ENCODE results near the gene ARMH1. TPM values are rescaled to one million over a fixed set of nuclear protein-coding genes. Genes with fewer than 3 reads are reported as not detected.

Gene ARMH1
- total RNA-seq, 1 experiment from 2014 or later, result not detected

Other genes with a start within 250 kb of the ARMH1 start
- 3.7 and 4.6 TPM in 2 replicates for gene TMEM53, start 233 bp upstream of the ARMH1 start, total RNA-seq (2014; rRNA removed; shearing (Covaris generic))
- not detected in 2 replicates for gene RNU5D-1, start 56.5 kb downstream of the ARMH1 start, total RNA-seq (2014; rRNA removed; shearing (Covaris generic))
- 54.6 and 56.7 TPM in 2 replicates for gene KIF2C, start 65.1 kb downstream of the ARMH1 start, total RNA-seq (2014; rRNA removed; shearing (Covaris generic))
- 1,717 and 1,928 TPM in 2 replicates for gene RPS8, start 100.8 kb downstream of the ARMH1 start, total RNA-seq (2014; rRNA removed; shearing (Covaris generic))
- 0.05 TPM in 1 of 2 replicates, not detected in the other for gene BEST4, start 113.5 kb downstream of the ARMH1 start, total RNA-seq (2014; rRNA removed; shearing (Covaris generic))
- 11.3 and 15.9 TPM in 2 replicates for gene PLK3, start 125.7 kb downstream of the ARMH1 start, total RNA-seq (2014; rRNA removed; shearing (Covaris generic))
- 6.3 TPM in 1 of 2 replicates, not detected in the other for gene DYNLT4, start 132.6 kb downstream of the ARMH1 start, total RNA-seq (2014; rRNA removed; shearing (Covaris generic))
- gene BTBD19, start 133.8 kb downstream of the ARMH1 start, total RNA-seq (2014; rRNA removed; shearing (Covaris generic)), result 4.8 and 9.4 TPM in 2 replicates
- not detected in 2 replicates for gene PTCH2, start 168.5 kb downstream of the ARMH1 start, total RNA-seq (2014; rRNA removed; shearing (Covaris generic))

All from A172 (cell line).